HCT116 (cell line): ENCODE measurements around the gene GALNT15. TPM values are rescaled to one million over a fixed set of nuclear protein-coding genes. Genes with fewer than 3 reads are reported as not detected.

Experiments
- ATAC-seq: fragments of 200-7000 bp; cut with Tn5 transposase; 2 replicates; pipeline ENCODE4 v1.9.1; 2020; ENCODE audit warnings: mild to moderate bottlenecking, moderate library complexity
- Bru-seq: library from RNA; stranded (reverse); fragments of 400-500 nt; gene quantifications from one replicate; lab custom pipeline; 2021; lab: Mats Ljungman, UMichigan
- BruChase-seq, 2 experiments: library from RNA; stranded (reverse); fragments of 400-500 nt; gene quantifications; one replicate each; lab custom pipeline; 2021; lab: Mats Ljungman, UMichigan
- BruUV-seq: library from RNA; stranded (reverse); fragments of 400-500 nt; replicated peaks from 2 replicates; lab custom pipeline; 2021; lab: Mats Ljungman, UMichigan
- CTCF ChIA-PET: fragments of 300-600 bp; sonication (Branson Sonifier 250); formaldehyde crosslinking; loops from one replicate; lab custom pipeline; 2021; ENCODE audit warnings: antibody characterized with exemption; lab: Charles Lee
- POLR2A ChIA-PET: fragments of 300-600, 350-600 bp; sonication (Branson Sonifier 250); formaldehyde crosslinking; loops from one replicate; lab custom pipeline; 2021; ENCODE audit warnings: antibody characterized with exemption; lab: Charles Lee
- RAD21 ChIA-PET, 2 experiments: fragments of 300-600 bp; sonication (Branson Sonifier 250); formaldehyde crosslinking; loops; one replicate each; lab custom pipeline; 2023; ENCODE audit warnings: low total read pairs in 2 of 2; ENCODE audit not compliant: uncharacterized antibody in 2 of 2, unreplicated experiment in 2 of 2, low non-redundant PET in 1 of 2; lab: Charles Lee
- DNase-seq: peaks from one replicate; pipeline ENCODE4 v3.0.0-alpha.2; 2010; ENCODE audit warnings: low read depth, low spot score
- H2AFZ ChIP-seq: fragments of 200-600 bp; shearing (Covaris generic), sonication (generic); 2 replicates; pipeline ENCODE4 v1.6.1; 2017; ENCODE audit warnings: low read depth, mixed run types, mixed read lengths, antibody characterized with exemption, low read length; ENCODE audit not compliant: poor library complexity, severe bottlenecking
- H3K27ac ChIP-seq: 2 replicates; pipeline ENCODE4 v1.5.1; 2012; ENCODE audit warnings: low read depth, low read length
- H3K27me3 ChIP-seq: fragments of 200-600 bp; sonication (generic); 2 replicates; pipeline ENCODE4 v1.6.1; 2016; ENCODE audit warnings: mixed run types, low read length, mixed read lengths; ENCODE audit not compliant: insufficient read depth
- H3K36me3 ChIP-seq, 2 experiments: fragments of 200-500 bp in 1 of 2; fragments of 200-600 bp in 1 of 2; sonication (Bioruptor generic) in 1 of 2; sonication (generic) in 1 of 2; 2 replicates each; pipeline versions ENCODE4 v1.5.1 to v1.6.1; 2014 to 2016; ENCODE audit warnings: low read length in 2 of 2, inconsistent platforms in 1 of 2, mixed read lengths in 1 of 2, mixed run types in 1 of 2; ENCODE audit not compliant: insufficient read depth in 2 of 2, control insufficient read depth in 1 of 2
- H3K4me1 ChIP-seq, 2 experiments: fragments of 200-600 bp in 1 of 2; sonication (generic) in 1 of 2; 2 replicates each; pipeline versions ENCODE4 v1.5.1 to v1.6.1; 2012 to 2017; ENCODE audit warnings: low read length in 2 of 2, inconsistent platforms in 1 of 2, mild to moderate bottlenecking in 1 of 2, mixed read lengths in 1 of 2, mixed run types in 1 of 2, moderate library complexity in 1 of 2; ENCODE audit not compliant: insufficient read depth in 2 of 2, control insufficient read depth in 1 of 2
- H3K4me2 ChIP-seq: fragments of 200-600 bp; sonication (generic); 2 replicates; pipeline ENCODE4 v1.6.1; 2017; ENCODE audit warnings: mixed run types, low read length, mixed read lengths
- H3K4me3 ChIP-seq, 2 experiments: fragments of 200-600 bp in 1 of 2; sonication (generic) in 1 of 2; replicated peaks in 1 of 2; 2 replicates each; pipeline ENCODE4 v1.5.1; 2011 to 2016; ENCODE audit warnings: low read length in 2 of 2, control low read depth in 1 of 2, low read depth in 1 of 2, mild to moderate bottlenecking in 1 of 2, mixed read lengths in 1 of 2, mixed run types in 1 of 2
- H3K79me2 ChIP-seq: fragments of 200-600 bp; sonication (generic); 2 replicates; pipeline ENCODE4 v1.6.1; 2017; ENCODE audit warnings: mild to moderate bottlenecking, mixed run types, low read length, moderate library complexity, mixed read lengths; ENCODE audit not compliant: insufficient read depth
- H3K9ac ChIP-seq: fragments of 200-600 bp; sonication (generic); 2 replicates; pipeline ENCODE4 v1.6.1; 2016; ENCODE audit warnings: low read length, mixed read lengths
- H3K9me2 ChIP-seq: fragments of 200-600 bp; sonication (generic), shearing (Covaris generic); 2 replicates; pipeline ENCODE4 v1.6.1; 2017; ENCODE audit warnings: mixed run types, mild to moderate bottlenecking, moderate library complexity; ENCODE audit not compliant: insufficient read depth
- H3K9me3 ChIP-seq, 2 experiments: fragments of 200-500 bp in 1 of 2; fragments of 200-600 bp in 1 of 2; sonication (Bioruptor generic) in 1 of 2; sonication (generic) in 1 of 2; 2 replicates each; pipeline ENCODE4 v1.6.1; 2014 to 2017; ENCODE audit warnings: low read length in 2 of 2, mixed read lengths in 2 of 2, inconsistent platforms in 1 of 2, low read depth in 1 of 2, mild to moderate bottlenecking in 1 of 2, mixed run types in 1 of 2, moderate library complexity in 1 of 2; ENCODE audit not compliant: control insufficient read depth in 1 of 2, insufficient read depth in 1 of 2
- H4K20me1 ChIP-seq: fragments of 200-600 bp; sonication (generic), shearing (Covaris generic); 2 replicates; pipeline ENCODE4 v1.6.1; 2017; ENCODE audit warnings: mixed run types, mild to moderate bottlenecking, moderate library complexity; ENCODE audit not compliant: insufficient read depth
- ATF3 ChIP-seq: IDR thresholded peaks from 2 replicates; pipeline ENCODE4 v1.6.1; 2012
- CBX3 ChIP-seq: IDR thresholded peaks from 2 replicates; pipeline ENCODE4 v1.6.1; 2012; ENCODE audit warnings: low read depth
- CEBPB ChIP-seq: IDR thresholded peaks from 2 replicates; pipeline ENCODE4 v1.6.1; 2012; ENCODE audit warnings: low read depth
- CTCF ChIP-seq, 3 experiments: fragments of 200-600 bp in 1 of 3; sonication (generic) in 1 of 3; IDR thresholded peaks in 2 of 3; conservative IDR thresholded peaks in 1 of 3; 2 replicates each; pipeline ENCODE4 v1.5.1; 2012 to 2017; ENCODE audit warnings: low read depth in 2 of 3, low read length in 2 of 3, antibody characterized with exemption in 1 of 3, borderline replicate concordance in 1 of 3, control low read depth in 1 of 3, mild to moderate bottlenecking in 1 of 3, mixed read lengths in 1 of 3, mixed run types in 1 of 3, moderate library complexity in 1 of 3; ENCODE audit not compliant: insufficient read depth in 1 of 3
- ELF1 ChIP-seq: IDR thresholded peaks from 2 replicates; pipeline ENCODE4 v1.6.1; 2012; ENCODE audit warnings: low read depth, borderline replicate concordance
- EZH2 ChIP-seq: fragments of 200-600 bp; sonication (generic); IDR thresholded peaks from 2 replicates; pipeline ENCODE4 v1.6.1; 2017; ENCODE audit warnings: antibody characterized with exemption, mixed run types
- FOSL1 ChIP-seq: IDR thresholded peaks from 2 replicates; pipeline ENCODE4 v1.6.1; 2012; ENCODE audit warnings: low read depth
- JUND ChIP-seq: IDR thresholded peaks from 2 replicates; pipeline ENCODE4 v1.6.1; 2012
- POLR2A ChIP-seq: IDR thresholded peaks from 2 replicates; pipeline ENCODE4 v1.7.0; 2011; ENCODE audit warnings: borderline replicate concordance; ENCODE audit not compliant: insufficient read depth, insufficient read length; ENCODE audit errors: extremely low read depth
- POLR2AphosphoS5 ChIP-seq: IDR thresholded peaks from 2 replicates; pipeline ENCODE4 v1.6.1; 2011; ENCODE audit warnings: mild to moderate bottlenecking, low read depth, low read length, moderate library complexity
- RAD21 ChIP-seq: IDR thresholded peaks from 2 replicates; pipeline ENCODE4 v1.6.1; 2012; ENCODE audit warnings: low read depth, mild to moderate bottlenecking
- SP1 ChIP-seq: IDR thresholded peaks from 2 replicates; pipeline ENCODE4 v1.6.1; 2012; ENCODE audit warnings: low read depth
- SRF ChIP-seq: IDR thresholded peaks from 2 replicates; pipeline ENCODE4 v1.6.1; 2012; ENCODE audit warnings: low read depth
- TCF7L2 ChIP-seq: IDR thresholded peaks from 2 replicates; pipeline ENCODE4 v1.7.0; 2011; ENCODE audit warnings: borderline replicate concordance, inconsistent platforms; ENCODE audit not compliant: insufficient read depth, insufficient read length; ENCODE audit errors: extremely low read depth
- YY1 ChIP-seq: IDR thresholded peaks from 2 replicates; pipeline ENCODE4 v1.6.1; 2011; ENCODE audit warnings: low read length, low read depth, moderate library complexity, mild to moderate bottlenecking; ENCODE audit not compliant: insufficient replicate concordance; ENCODE audit errors: extremely low read depth
- ZBTB33 ChIP-seq: IDR thresholded peaks from 2 replicates; pipeline ENCODE4 v1.6.1; 2011; ENCODE audit warnings: mild to moderate bottlenecking, low read length, moderate library complexity; ENCODE audit not compliant: insufficient replicate concordance; ENCODE audit errors: extremely low read depth
- ZFX ChIP-seq: fragments of 450-650 bp; IDR thresholded peaks from 2 replicates; pipeline ENCODE4 v1.6.1; 2017
- ZNF274 ChIP-seq: fragments of 200-500 bp; sonication (Bioruptor generic); IDR thresholded peaks from 2 replicates; pipeline ENCODE4 v1.6.1; 2014; ENCODE audit warnings: mild to moderate bottlenecking, low read depth, low read length, inconsistent platforms
- intact Hi-C: fragments of 100-400 bp; cut with micrococcal nuclease; formaldehyde crosslinking; loops from 2 replicates; pipeline ENCODE4 v1.10.0; 2022
- long read RNA-seq: library from polyadenylated mRNA; unstranded; transcript quantifications from one replicate; pipeline ENCODE4 v2.0.0, GENCODE V29; 2021; ENCODE audit not compliant: unreplicated experiment
- polyA plus RNA-seq: library from polyadenylated mRNA; unstranded; fragments of >200 nt; gene quantifications from 2 replicates; pipeline ENCODE4 v1.2.1, GENCODE V29; 2012; ENCODE audit warnings: missing spikeins
- total RNA-seq: library from RNA; stranded (reverse); gene quantifications from one replicate; pipeline ENCODE4 v1.2.1, GENCODE V29; 2021; ENCODE audit not compliant: unreplicated experiment
- TF ChIP-seq, protein P1 (sequence below): IDR thresholded peaks from 2 replicates; pipeline ENCODE4 v1.6.1; 2012; ENCODE audit warnings: low read depth

The GALNT15 gene
- total RNA-seq = 0.05 TPM
- polyA plus RNA-seq = not detected in 2 replicates
- Bru-seq, nascent RNA = percentile 7 among the genes with signal in this experiment
- percentile 9 among the genes with signal in this experiment for BruChase-seq, experiment 1, labeled RNA remaining after a 6-hour chase
- percentile 9 among the genes with signal in this experiment for BruChase-seq, experiment 2, labeled RNA remaining after a 2-hour chase
- long read RNA-seq = 0 reads

DNA sequence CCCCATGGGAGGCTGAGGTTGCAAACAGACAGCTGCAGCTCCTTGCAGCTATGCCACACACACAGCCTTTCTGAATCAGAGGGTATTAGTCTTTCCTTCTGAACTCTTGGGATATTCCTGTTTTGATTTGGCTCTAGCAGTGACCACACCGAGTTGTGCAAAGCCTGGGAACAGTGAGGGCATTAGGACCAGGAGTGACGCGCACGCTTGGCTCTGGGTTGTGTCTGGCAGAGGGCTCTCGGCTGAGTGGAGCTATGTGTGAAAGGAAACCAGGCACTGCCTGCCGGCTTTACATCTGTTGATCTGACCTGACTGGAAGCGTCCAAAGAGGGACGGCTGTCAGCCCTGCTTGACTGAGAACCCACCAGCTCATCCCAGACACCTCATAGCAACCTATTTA lies at the start of gene GALNT15:
TSS of gene GALNT15 (plus strand) at position 292 of the 400 bp plus-strand sequence. CDS start 472 bp downstream, outside the sequence.
- no peaks in the 10 kb centered on the region for H3K9me3 ChIP-seq
- H3K4me3 ChIP-seq = no peak within 1 kb of the TSS
- DNase-seq = no peak
- intact Hi-C loops = no loop called here
- BruUV-seq = no TSS peak
- ChIA-PET RAD21 (no interaction called here), POLR2A (no interaction called here), CTCF (no interaction called here)
- no peaks in the 10 kb centered on the region for H3K36me3 ChIP-seq
- no peak for TF ChIP-seq EZH2
- TF ChIP-seq TCF7L2 = no peak
- TF ChIP-seq YY1 = no peak
- TF ChIP-seq POLR2A = no peak
- TF ChIP-seq, protein P1, sequence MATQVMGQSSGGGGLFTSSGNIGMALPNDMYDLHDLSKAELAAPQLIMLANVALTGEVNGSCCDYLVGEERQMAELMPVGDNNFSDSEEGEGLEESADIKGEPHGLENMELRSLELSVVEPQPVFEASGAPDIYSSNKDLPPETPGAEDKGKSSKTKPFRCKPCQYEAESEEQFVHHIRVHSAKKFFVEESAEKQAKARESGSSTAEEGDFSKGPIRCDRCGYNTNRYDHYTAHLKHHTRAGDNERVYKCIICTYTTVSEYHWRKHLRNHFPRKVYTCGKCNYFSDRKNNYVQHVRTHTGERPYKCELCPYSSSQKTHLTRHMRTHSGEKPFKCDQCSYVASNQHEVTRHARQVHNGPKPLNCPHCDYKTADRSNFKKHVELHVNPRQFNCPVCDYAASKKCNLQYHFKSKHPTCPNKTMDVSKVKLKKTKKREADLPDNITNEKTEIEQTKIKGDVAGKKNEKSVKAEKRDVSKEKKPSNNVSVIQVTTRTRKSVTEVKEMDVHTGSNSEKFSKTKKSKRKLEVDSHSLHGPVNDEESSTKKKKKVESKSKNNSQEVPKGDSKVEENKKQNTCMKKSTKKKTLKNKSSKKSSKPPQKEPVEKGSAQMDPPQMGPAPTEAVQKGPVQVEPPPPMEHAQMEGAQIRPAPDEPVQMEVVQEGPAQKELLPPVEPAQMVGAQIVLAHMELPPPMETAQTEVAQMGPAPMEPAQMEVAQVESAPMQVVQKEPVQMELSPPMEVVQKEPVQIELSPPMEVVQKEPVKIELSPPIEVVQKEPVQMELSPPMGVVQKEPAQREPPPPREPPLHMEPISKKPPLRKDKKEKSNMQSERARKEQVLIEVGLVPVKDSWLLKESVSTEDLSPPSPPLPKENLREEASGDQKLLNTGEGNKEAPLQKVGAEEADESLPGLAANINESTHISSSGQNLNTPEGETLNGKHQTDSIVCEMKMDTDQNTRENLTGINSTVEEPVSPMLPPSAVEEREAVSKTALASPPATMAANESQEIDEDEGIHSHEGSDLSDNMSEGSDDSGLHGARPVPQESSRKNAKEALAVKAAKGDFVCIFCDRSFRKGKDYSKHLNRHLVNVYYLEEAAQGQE = no peak
- TF ChIP-seq ZFX = no peak
- no peak for TF ChIP-seq SRF
- TF ChIP-seq SP1 = no peak
- TF ChIP-seq CEBPB = no peak
- no peak for TF ChIP-seq CBX3
- TF ChIP-seq ZBTB33 = no peak
- no peak for TF ChIP-seq FOSL1
- TF ChIP-seq ELF1 = no peak
- no peak for TF ChIP-seq RAD21
- no peak for TF ChIP-seq JUND
- no peak for TF ChIP-seq ZNF274
- TF ChIP-seq ATF3 = no peak
- TF ChIP-seq CTCF (IDR thresholded peaks at IDR 0.05 in 2 of 3, conservative IDR thresholded peaks at IDR 0.05 in 1 of 3; ENCODE audit: borderline replicate concordance in 1 of 3, insufficient read depth in 1 of 3, low read depth in 2 of 3, low read length in 2 of 3) = no peak
- TF ChIP-seq POLR2AphosphoS5 = no peak
- no peaks in the 10 kb centered on the region for H3K9me2 ChIP-seq
- H4K20me1 ChIP-seq = no peaks in the 10 kb centered on the region
- no peak within 1 kb of the TSS for H3K4me2 ChIP-seq
- H2AFZ ChIP-seq = no peak within 1 kb of the TSS
- no peaks in the 10 kb centered on the region for H3K27me3 ChIP-seq
- no peak within 1 kb of the TSS for H3K27ac ChIP-seq
- no peak for ATAC-seq
- H3K9ac ChIP-seq = no peak within 1 kb of the TSS
- no peaks in the 10 kb centered on the region for H3K79me2 ChIP-seq
- H3K4me1 ChIP-seq = peaks cover 0 to 9% of the 10 kb centered on the region in 2 experiments; a peak in 1 of 4 replicates
